Hair follicle dermal papilla cell (primary cell): ENCODE data around the gene GCH1. TPM values are rescaled to one million over a fixed set of nuclear protein-coding genes. Genes with fewer than 3 reads are reported as not detected.

ENCODE experiments used
- small RNA-seq: library from RNA; depleted of rRNA; stranded (forward); fragments of <200 nt; gene quantifications from one replicate; pipeline ENCODE3, GENCODE V24; 2012
- total RNA-seq: library from RNA; depleted of rRNA; stranded (reverse); fragments of >200 nt; gene quantifications from 2 replicates; pipeline ENCODE4 v1.2.3, GENCODE V29; 2012

The GCH1 gene
- 2.4 and 7.1 TPM in 2 replicates for total RNA-seq

DNA sequence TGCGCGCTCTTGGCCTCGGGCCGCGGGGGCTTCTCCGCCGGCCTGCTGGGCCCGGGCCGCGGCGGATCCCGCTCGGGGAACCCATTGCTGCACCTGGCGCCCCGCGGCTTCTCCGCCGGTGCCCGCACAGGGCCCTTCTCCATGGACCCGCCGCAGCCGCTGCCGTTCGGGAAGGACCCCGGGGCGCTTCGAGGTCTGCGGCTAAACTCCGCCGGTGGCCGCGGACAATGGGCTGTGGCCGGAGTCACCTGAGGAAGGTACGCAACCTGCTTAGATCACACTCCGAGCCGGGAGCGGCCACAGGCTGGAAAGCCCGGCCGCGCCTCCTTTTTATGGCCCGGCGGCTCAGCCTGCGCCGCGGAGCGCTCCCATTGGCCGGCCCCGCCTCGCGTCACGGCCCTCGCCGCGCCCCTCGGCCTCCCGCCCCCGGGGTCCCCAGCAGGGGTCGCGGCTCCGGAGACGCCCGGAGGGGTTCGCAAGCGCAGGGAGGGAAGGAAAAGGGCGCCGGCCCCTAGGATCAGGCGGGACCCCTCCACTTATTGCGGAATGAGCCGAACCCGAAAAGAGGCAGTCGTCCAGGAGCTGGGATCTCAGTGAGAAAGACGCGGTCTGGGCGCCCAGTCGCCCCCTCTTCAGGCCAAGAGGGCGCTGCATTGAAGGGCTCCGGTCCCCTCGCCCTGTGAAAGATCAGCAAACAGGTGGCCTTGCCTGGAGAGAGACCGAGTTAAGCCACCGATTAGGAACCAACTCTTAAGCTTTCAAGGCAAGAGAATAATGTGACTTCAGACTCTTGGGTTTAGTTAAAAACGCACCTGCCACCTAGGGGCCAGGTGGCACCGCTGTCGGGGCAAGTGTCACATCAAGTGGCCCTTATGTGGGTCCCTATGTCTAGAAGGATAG lies at the start of gene GCH1:
TSS of gene GCH1 (minus strand) at position 306 of the 900 bp plus-strand sequence. CDS start at position 143, 163 bp downstream.

Small RNA genes within 50 kb of the gene (small RNA-seq; reads per million reads assigned to genes)
- gene MIR4308 (not detected), gene RNU6ATAC9P (not detected)

Other genes with a start within 250 kb of the GCH1 start
- gene WDHD1, start 124.3 kb upstream of the GCH1 start, total RNA-seq, result 5.2 and 5.3 TPM in 2 replicates
- gene SOCS4, start 124.4 kb upstream of the GCH1 start, total RNA-seq, result 21.1 TPM in 2 replicates
- gene MAPK1IP1L, start 148.8 kb upstream of the GCH1 start, total RNA-seq, result 50.5 and 53.9 TPM in 2 replicates
- 311 and 386 TPM in 2 replicates for gene LGALS3, start 226.4 kb upstream of the GCH1 start, total RNA-seq